TTC549 (cell line): ENCODE results near the gene GMNC.

Experiments used
- FAIRE-seq: peaks from 2 replicates; lab custom pipeline; 2012; peaks lifted over from hg19 to GRCh38; lab: Jason Lieb, UNC

The GMNC gene

GRCh38 chr3:190848870-190849269 is 13.6 kb downstream of the GMNC start:
- FAIRE-seq, result no peak

- FAIRE-seq, result no peak
Observed at GRCh38 chr3:190847436-190847835, 15.1 kb downstream of the GMNC start.

GRCh38 chr3:190840146-190840545 is 22.3 kb downstream of the GMNC start:
- no peak for FAIRE-seq

- FAIRE-seq, result no peak
Observed at GRCh38 chr3:190831225-190831624, 31.3 kb downstream of the GMNC start.

GRCh38 chr3:190830031-190830430 is 32.5 kb downstream of the GMNC start:
- FAIRE-seq, result no peak

- FAIRE-seq, result no peak
Observed at GRCh38 chr3:190826018-190826417, 36.5 kb downstream of the GMNC start.

GRCh38 chr3:190825386-190826016 is 37.0 kb downstream of the GMNC start:
- no peak for FAIRE-seq

- no peak for FAIRE-seq
Observed at GRCh38 chr3:190811775-190812480, 50.6 kb downstream of the GMNC start.

GRCh38 chr3:190810957-190811356 is 51.5 kb downstream of the GMNC start:
- FAIRE-seq, result no peak

GRCh38 chr3:190809351-190809750 is 53.1 kb downstream of the GMNC start:
- FAIRE-seq, result no peak

- FAIRE-seq, result no peak
Observed at GRCh38 chr3:190807719-190808375, 54.6 kb downstream of the GMNC start.
